ENCODE measurements around the gene B4GALT2.
A peak's percentile ranks its signal among the peaks of the same experiment; 100 is the strongest.

Gene B4GALT2

DNA sequence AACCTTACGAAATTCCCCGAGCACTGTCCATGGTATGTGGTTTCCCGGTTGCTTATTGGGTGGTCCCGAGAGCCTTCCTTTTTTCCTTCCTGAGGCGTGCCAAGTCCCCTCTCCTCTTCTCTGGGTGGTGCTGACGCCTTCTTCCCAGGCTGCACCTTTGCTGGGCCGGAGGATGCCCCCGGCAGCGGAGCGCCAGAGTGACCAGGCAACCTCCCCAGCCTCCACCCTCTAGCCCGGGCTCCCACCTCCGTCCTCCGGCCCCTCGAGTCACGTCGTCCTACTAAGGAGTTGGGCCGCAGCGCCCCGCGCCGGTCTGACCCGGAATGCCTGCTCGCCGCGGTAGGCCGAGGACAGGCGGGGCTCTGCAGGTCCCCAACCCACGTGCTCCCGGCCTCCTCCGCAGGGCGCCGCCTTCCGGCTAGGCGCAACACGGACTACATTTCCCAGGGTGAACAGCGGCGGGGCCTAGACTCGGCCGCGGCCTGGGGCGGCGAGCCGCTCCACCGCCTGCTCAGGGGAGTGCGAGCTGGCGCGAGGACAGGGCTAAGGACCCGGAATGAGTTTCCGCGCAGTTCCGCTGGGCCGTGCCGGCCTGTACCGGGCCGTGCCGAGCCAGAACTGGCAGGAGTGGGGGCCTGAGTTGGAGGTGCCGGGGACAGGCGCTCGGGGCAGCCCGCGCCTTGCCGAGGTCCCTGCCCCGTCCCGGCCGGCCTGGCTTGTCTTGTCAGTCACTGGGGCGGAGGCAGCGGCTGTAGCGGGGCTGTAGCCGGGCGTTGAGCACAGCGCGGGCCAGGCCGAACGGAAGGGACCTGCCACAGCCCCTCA is 32.6 kb upstream of the B4GALT2 start, which contains the start of gene IPO13:
TSS of gene IPO13 (plus strand) at position 715 of the 825 bp plus-strand sequence. CDS start 651 bp downstream, outside the sequence.
- DNase-seq (ENCODE audit: low read depth in 3 of 3): peak; percentile 87 to 95 (median 92)

GRCh38 chr1:43947061-43947873 is 31.7 kb upstream of the B4GALT2 start:
- no peak for DNase-seq (ENCODE audit: low read depth in 3 of 3)

DNA sequence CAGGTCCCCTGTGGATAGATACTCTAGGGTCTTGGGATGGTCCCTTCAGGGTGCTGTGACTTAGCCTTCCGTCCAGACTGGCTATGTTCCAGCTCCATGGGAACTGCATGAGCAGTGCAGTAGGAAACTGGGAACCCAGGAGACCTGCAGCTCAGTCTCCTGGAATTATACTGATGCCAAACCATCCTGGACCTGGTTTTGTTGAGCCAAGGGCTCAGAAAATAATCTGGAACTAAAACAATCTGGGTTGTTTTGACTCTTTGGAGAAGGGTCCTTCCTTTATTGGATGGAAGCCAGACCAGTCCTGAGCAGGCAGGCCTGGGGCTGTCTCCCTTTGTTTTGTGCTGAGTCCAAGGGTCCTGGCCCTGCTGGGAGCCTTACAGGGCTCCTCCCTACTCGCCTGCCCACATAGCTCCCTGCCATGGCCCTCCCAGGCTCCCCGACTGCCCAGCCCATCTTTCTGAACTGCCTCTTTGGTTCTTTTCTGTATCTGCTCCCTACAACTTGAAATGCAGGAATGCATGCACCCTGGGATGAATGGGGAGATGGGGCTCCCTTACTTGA is 31.1 kb upstream of the B4GALT2 start:
- no peak for DNase-seq (ENCODE audit: low read depth in 3 of 3)

DNA sequence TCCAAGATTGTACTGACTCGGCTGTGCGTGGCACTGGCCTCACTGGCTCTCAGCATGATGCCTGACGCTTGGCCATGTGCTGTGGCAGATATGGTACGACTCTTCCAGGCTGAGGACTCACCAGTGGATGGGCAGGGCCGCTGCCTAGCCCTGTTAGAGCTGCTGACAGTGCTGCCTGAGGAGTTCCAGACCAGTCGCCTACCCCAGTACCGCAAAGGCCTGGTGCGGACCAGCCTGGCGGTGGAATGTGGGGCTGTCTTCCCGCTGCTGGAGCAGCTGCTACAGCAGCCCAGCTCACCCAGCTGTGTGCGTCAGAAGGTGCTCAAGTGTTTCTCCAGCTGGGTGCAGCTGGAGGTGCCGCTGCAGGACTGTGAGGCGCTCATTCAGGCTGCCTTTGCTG is 29.3 kb upstream of the B4GALT2 start:
- no peak for DNase-seq (ENCODE audit: low read depth in 3 of 3)

GRCh38 chr1:43951021-43951985 is 27.7 kb upstream of the B4GALT2 start:
- DNase-seq (ENCODE audit: low read depth in 3 of 3): no peak

DNA sequence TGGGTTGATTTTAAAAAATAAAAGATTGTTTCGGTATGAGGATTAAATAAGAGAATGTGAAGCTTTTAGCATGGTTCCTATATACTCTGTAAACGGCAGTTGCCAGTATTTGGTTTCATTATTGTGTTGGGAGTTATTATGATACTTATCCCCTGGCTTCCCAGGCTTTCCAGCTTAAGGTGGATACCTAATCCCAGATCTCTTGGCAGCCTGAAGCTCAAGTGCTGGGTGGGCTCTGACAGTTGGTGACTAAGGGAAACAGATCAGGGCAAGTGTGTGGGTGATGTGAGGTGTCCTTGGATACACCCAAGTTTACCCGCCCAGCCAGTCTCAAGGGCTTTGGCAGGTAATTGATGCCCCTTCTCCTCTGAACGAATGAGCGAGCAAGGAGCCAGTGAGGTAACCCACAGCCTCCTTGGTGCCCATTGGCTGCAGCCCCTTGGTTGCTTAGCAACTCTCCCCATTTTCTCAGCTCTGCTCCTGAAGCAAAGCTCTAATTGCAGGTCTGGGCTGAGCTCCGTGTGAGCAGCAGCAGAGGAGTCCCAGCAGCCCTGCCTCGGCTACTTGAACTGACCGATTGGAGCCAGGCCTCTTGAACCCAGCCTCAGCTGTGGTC is 26.2 kb upstream of the B4GALT2 start:
- no peak for DNase-seq (ENCODE audit: low read depth in 3 of 3)

- no peak for DNase-seq (ENCODE audit: low read depth in 3 of 3)
Measured at GRCh38 chr1:43953361-43953760, 25.6 kb upstream of the B4GALT2 start.

- no peak for DNase-seq (ENCODE audit: low read depth in 3 of 3)
Measured at GRCh38 chr1:43954036-43954435, 25.0 kb upstream of the B4GALT2 start.

- no peak for DNase-seq (ENCODE audit: low read depth in 3 of 3)
Measured at GRCh38 chr1:43956234-43956633, 22.8 kb upstream of the B4GALT2 start.

DNA sequence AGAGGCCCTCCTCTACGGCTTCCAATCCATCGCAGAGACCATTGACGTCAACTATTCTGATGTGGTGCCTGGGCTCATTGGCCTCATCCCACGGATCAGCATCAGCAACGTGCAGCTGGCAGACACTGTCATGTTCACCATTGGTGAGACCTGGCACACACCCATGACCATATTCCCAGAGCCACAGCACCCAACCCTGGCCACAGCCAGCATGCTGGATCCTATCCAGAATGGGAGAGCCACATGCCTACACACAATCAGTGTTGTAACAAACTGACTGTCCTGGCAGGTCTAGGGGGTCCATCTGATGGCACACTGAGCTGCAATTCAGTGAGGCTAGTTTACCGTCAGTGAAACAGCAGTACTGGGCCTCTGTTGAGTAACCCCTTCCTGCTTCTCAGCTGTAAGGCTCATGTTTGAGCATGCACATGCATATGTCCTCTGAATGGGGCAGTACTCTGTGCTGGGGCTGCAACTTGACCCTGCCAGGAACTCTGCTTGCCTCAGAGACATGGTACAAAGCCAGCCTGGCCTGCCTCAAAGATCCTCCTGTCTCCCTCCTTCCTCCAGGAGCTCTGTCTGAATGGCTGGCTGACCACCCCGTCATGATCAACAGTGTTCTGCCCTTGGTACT is 21.5 kb upstream of the B4GALT2 start:
- DNase-seq (ENCODE audit: low read depth in 3 of 3): no peak

GRCh38 chr1:43958351-43959255 is 20.4 kb upstream of the B4GALT2 start:
- DNase-seq (ENCODE audit: low read depth in 3 of 3): no peak

GRCh38 chr1:43960798-43961197 is 18.2 kb upstream of the B4GALT2 start:
- DNase-seq (ENCODE audit: low read depth in 3 of 3): no peak

DNA sequence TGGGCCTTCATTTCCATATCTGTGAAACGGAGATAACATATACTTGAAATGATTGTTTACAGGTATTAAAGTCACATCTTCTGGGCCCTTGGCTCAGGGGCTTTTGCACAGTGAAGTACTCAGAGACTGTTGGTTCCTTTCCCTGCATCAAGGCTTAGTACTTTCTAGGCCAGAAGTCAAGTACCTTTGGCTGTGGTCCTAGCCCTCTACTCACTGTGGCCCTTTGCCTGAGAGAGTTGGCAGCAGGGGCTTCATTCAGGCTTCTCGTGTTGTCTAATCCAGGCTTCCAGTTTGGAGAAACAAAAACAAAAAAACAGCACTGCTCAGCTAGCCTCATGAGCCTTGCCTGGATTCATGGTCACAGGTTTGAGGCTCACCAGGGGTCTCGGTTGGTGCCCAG is 17.3 kb upstream of the B4GALT2 start:
- DNase-seq (ENCODE audit: low read depth in 3 of 3): no peak

GRCh38 chr1:43962324-43962723 is 16.7 kb upstream of the B4GALT2 start:
- DNase-seq (ENCODE audit: low read depth in 3 of 3): no peak

GRCh38 chr1:43963006-43963405 is 16.0 kb upstream of the B4GALT2 start:
- no peak for DNase-seq (ENCODE audit: low read depth in 3 of 3)

DNA sequence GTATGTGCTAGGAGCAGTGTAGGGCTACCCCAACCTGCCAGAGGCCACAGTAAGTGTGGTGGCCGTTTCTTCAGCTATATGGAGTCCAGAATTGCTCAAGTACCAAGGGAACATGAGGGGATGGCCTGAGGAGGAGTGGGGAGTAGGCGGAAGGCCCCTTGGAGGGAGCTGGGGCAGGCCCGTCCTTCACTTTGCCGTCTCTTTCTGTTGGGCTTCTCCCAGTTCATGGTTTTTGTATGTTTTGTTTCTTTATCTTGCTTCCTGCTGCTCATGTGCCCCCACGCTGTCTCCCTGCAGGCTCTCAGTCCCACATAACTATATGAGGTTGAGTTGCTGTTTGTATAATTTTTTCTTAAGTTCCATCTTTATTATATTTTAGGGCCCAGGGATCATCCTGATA is 15.1 kb upstream of the B4GALT2 start:
- no peak for DNase-seq (ENCODE audit: low read depth in 3 of 3)

DNA sequence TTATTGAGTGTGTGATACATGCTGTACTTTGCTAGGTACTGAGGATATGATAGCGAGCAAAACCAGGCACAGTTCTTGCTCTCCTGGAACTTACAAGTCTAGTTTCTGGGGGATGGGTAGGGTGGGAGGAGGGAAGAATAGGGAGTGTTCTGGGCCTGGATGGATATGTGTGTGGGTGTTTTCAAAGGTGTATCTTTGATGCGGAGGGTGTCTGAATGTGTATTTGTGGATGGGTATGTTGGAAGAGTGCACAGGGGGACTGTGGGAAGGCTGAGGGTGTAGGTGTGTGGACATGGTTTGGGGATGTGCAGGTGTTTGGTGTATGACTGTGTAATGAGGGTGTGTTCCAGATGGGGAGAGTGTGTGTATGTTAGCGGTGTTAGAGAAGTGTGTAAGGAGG is 13.7 kb upstream of the B4GALT2 start:
- DNase-seq (ENCODE audit: low read depth in 3 of 3): no peak

DNA sequence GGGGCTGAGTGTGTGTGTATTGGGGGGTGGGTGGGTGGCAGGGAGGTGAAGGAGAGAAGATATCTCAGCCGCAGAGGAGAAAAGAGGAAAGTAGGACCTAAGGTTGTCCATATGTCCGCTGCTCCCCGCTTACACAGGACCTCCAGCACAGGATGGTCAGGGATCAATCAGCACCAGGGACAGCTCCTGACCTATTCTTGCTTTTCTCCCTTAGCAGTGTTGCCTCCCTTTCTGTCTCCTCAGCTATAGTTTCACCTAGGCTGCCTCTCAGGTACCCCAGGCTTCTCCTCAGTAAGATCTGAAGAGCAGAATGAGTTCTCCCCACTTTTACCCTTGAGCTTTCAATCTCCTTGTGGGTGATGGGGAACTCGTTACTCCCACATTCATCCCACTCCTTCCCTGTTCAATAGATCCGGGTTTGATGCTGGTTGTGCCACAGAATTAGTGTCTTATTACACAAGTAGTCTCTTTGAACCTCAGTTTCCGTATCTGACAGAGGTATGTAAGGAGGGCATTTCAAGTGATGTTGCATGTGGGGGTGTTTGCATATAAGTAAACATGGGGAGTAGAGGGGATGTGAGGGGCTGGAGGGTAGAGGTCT is 10.6 kb upstream of the B4GALT2 start:
- no peak for DNase-seq (ENCODE audit: low read depth in 3 of 3)

GRCh38 chr1:43969416-43969745 is 9.6 kb upstream of the B4GALT2 start:
- no peak for DNase-seq (ENCODE audit: low read depth in 3 of 3)

Measured in stimulated activated CD4-positive, alpha-beta T cell treated with anti-CD3 and anti-CD28 coated beads, TNF-alpha, amount 100 ng/mL, for 24 hours (primary cell).